GM23338 (cell line): ENCODE data around the gene TM2D1. TPM values are rescaled to one million over a fixed set of nuclear protein-coding genes. Genes with fewer than 3 reads are reported as not detected.

Experiments used
- ATAC-seq: fragments of 200-7000 bp; cut with Tn5 transposase; 3 replicates; pipeline ENCODE4 v1.9.1; 2020
- DNase-seq: peaks from one replicate; pipeline ENCODE4 v3.0.0-alpha.2; 2015; ENCODE audit warnings: low spot score
- H2AFZ ChIP-seq: fragments of 200-600 bp; sonication (generic); 2 replicates; pipeline ENCODE4 v1.8.0; 2016; ENCODE audit warnings: antibody characterized with exemption, mild to moderate bottlenecking, moderate library complexity
- H3F3A ChIP-seq: fragments of 200-600 bp; sonication (generic); replicated peaks from 2 replicates; pipeline ENCODE4 v1.8.0; 2017; ENCODE audit warnings: antibody characterized with exemption, mixed run types, low read depth
- H3K27ac ChIP-seq: fragments of 200-600 bp; sonication (generic); 2 replicates; pipeline ENCODE4 v1.6.1; 2016; ENCODE audit warnings: low read depth
- H3K27me3 ChIP-seq: fragments of 200-600 bp; sonication (generic); 2 replicates; pipeline ENCODE4 v1.8.0; 2016; ENCODE audit warnings: mild to moderate bottlenecking, mixed run types, moderate library complexity; ENCODE audit not compliant: insufficient read depth
- H3K36me3 ChIP-seq: fragments of 200-600 bp; sonication (generic); 2 replicates; pipeline ENCODE4 v1.8.0; 2016; ENCODE audit warnings: mild to moderate bottlenecking; ENCODE audit not compliant: insufficient read depth
- H3K4me1 ChIP-seq: fragments of 200-600 bp; sonication (generic); 2 replicates; pipeline ENCODE4 v1.8.0; 2016; ENCODE audit warnings: mild to moderate bottlenecking, moderate library complexity; ENCODE audit not compliant: insufficient read depth
- H3K4me2 ChIP-seq: fragments of 200-600 bp; sonication (generic); 2 replicates; pipeline ENCODE4 v1.7.1; 2017; ENCODE audit warnings: mixed run types
- H3K4me3 ChIP-seq: fragments of 200-600 bp; sonication (generic); 2 replicates; pipeline ENCODE4 v1.6.1; 2016; ENCODE audit warnings: mixed run types
- H3K79me2 ChIP-seq: fragments of 200-600 bp; sonication (generic); replicated peaks from 2 replicates; pipeline ENCODE4 v1.8.0; 2017; ENCODE audit warnings: mild to moderate bottlenecking; ENCODE audit not compliant: insufficient read depth
- H3K9me2 ChIP-seq: fragments of 200-600 bp; sonication (generic); 2 replicates; pipeline ENCODE4 v1.8.0; 2017; ENCODE audit not compliant: insufficient read depth
- H4K20me1 ChIP-seq: fragments of 200-600 bp; sonication (generic); replicated peaks from 2 replicates; pipeline ENCODE4 v1.8.0; 2017; ENCODE audit warnings: mild to moderate bottlenecking; ENCODE audit not compliant: insufficient read depth
- H3K27ac Mint-ChIP-seq: 2 replicates; pipeline ENCODE4 v1.8.0; 2020; ENCODE audit warnings: inconsistent platforms, mild to moderate bottlenecking, moderate library complexity, mixed read lengths
- H3K27me3 Mint-ChIP-seq: 3 replicates; pipeline ENCODE4 v1.8.0; 2022; ENCODE audit warnings: low read depth, mild to moderate bottlenecking, moderate library complexity, mixed read lengths, inconsistent platforms; ENCODE audit not compliant: insufficient read depth, poor library complexity
- H3K36me3 Mint-ChIP-seq: 3 replicates; pipeline ENCODE4 v1.8.0; 2021; ENCODE audit warnings: low read depth, mild to moderate bottlenecking, inconsistent platforms, moderate library complexity, mixed read lengths
- H3K4me1 Mint-ChIP-seq: 3 replicates; pipeline ENCODE4 v1.8.0; 2020; ENCODE audit warnings: mild to moderate bottlenecking, inconsistent platforms, mixed read lengths
- H3K4me3 Mint-ChIP-seq: 3 replicates; pipeline ENCODE4 v1.8.0; 2021; ENCODE audit warnings: moderate library complexity, mild to moderate bottlenecking, inconsistent platforms, mixed read lengths
- H3K9me3 Mint-ChIP-seq: 3 replicates; pipeline ENCODE4 v1.8.0; 2020; ENCODE audit warnings: moderate library complexity, mild to moderate bottlenecking, inconsistent platforms, mixed read lengths
- CREB1 ChIP-seq: fragments of 250-450 bp; sonication (Bioruptor Pico); IDR thresholded peaks from 2 replicates; pipeline ENCODE4 v1.5.0; 2020; ENCODE audit warnings: low read depth, mild to moderate bottlenecking, moderate library complexity
- EZH2phosphoT487 ChIP-seq: fragments of 200-600 bp; sonication (generic); IDR thresholded peaks from one replicate; pipeline ENCODE4 v1.8.1; 2018; ENCODE audit warnings: antibody characterized with exemption; ENCODE audit not compliant: unreplicated experiment
- JUNB ChIP-seq: IDR thresholded peaks from one replicate; pipeline ENCODE4 v1.6.1; 2016; ENCODE audit warnings: antibody characterized with exemption; ENCODE audit not compliant: unreplicated experiment
- NANOG ChIP-seq: IDR thresholded peaks from 2 replicates; pipeline ENCODE4 v1.6.1; 2016; ENCODE audit warnings: antibody characterized with exemption, borderline replicate concordance
- POLR2AphosphoS5 ChIP-seq: IDR thresholded peaks from 2 replicates; pipeline ENCODE4 v1.6.1; 2016; ENCODE audit warnings: antibody characterized with exemption, low read depth
- ZNF331 ChIP-seq: fragments of 250-450 bp; sonication (Bioruptor Pico); IDR thresholded peaks from 2 replicates; pipeline ENCODE4 v1.5.0; 2020; ENCODE audit warnings: low read depth, mild to moderate bottlenecking, moderate library complexity
- polyA plus RNA-seq: library from polyadenylated mRNA; unstranded; fragments of >200 nt; fragmentation: Nextera tagmentation; extraction: Ambion mirVana; gene quantifications from 2 replicates; pipeline ENCODE4 v1.2.1, GENCODE V29; 2016
- total RNA-seq: library from RNA; depleted of rRNA; stranded (reverse); fragments of >200 nt; shearing (Covaris generic); gene quantifications from 2 replicates; pipeline ENCODE4 v1.2.3, GENCODE V29; 2014
- TF ChIP-seq, protein P1 (sequence below): IDR thresholded peaks from 2 replicates; pipeline ENCODE4 v1.6.1; 2016; ENCODE audit warnings: antibody characterized with exemption
- TF ChIP-seq, protein P2 (sequence below), 2 experiments: fragments of 200-600 bp in 1 of 2; sonication (generic) in 1 of 2; conservative IDR thresholded peaks; 2 replicates each; pipeline versions ENCODE4 v1.5.1 to v1.6.1; 2016 to 2017; ENCODE audit warnings: antibody characterized with exemption in 2 of 2, low read depth in 2 of 2, mild to moderate bottlenecking in 2 of 2, moderate library complexity in 1 of 2
- TF ChIP-seq, protein P3 (sequence below): IDR thresholded peaks from one replicate; pipeline ENCODE4 v1.6.1; 2018; ENCODE audit warnings: antibody characterized with exemption; ENCODE audit not compliant: unreplicated experiment

The TM2D1 gene
- total and polyA plus RNA-seq, 2 experiments from 2014 or later: 46.7 to 47.5 TPM

DNA sequence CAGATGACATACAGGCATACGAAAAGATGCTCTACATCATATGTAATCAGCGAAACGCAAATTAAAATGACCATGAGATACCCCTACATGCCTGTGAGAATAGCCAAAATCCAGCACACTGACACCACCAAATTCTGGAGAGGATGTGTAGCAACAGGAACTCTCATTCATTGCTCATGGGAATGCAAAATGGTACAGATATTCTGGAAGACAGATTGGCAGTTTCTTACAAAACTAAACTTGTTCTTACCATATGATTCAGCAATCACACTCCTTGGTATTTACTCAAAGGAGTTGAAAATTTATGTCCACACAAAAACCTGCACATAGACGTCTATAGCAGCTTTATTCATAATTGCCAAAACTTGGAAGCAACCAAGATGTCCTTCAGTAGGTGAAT is 52.6 kb downstream of the TM2D1 start:
- H2AFZ ChIP-seq: no peak overlapping the region
- no peak for TF ChIP-seq JUNB
- TF ChIP-seq POLR2AphosphoS5: no peak
- no peak for TF ChIP-seq ZNF331 (CRISPR knock-in tag)
- TF ChIP-seq CREB1 (CRISPR knock-in tag): no peak
- TF ChIP-seq, protein P1, sequence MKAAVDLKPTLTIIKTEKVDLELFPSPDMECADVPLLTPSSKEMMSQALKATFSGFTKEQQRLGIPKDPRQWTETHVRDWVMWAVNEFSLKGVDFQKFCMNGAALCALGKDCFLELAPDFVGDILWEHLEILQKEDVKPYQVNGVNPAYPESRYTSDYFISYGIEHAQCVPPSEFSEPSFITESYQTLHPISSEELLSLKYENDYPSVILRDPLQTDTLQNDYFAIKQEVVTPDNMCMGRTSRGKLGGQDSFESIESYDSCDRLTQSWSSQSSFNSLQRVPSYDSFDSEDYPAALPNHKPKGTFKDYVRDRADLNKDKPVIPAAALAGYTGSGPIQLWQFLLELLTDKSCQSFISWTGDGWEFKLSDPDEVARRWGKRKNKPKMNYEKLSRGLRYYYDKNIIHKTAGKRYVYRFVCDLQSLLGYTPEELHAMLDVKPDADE: no peak
- no peak for TF ChIP-seq EZH2phosphoT487
- TF ChIP-seq, protein P2, sequence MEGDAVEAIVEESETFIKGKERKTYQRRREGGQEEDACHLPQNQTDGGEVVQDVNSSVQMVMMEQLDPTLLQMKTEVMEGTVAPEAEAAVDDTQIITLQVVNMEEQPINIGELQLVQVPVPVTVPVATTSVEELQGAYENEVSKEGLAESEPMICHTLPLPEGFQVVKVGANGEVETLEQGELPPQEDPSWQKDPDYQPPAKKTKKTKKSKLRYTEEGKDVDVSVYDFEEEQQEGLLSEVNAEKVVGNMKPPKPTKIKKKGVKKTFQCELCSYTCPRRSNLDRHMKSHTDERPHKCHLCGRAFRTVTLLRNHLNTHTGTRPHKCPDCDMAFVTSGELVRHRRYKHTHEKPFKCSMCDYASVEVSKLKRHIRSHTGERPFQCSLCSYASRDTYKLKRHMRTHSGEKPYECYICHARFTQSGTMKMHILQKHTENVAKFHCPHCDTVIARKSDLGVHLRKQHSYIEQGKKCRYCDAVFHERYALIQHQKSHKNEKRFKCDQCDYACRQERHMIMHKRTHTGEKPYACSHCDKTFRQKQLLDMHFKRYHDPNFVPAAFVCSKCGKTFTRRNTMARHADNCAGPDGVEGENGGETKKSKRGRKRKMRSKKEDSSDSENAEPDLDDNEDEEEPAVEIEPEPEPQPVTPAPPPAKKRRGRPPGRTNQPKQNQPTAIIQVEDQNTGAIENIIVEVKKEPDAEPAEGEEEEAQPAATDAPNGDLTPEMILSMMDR (conservative IDR thresholded peaks at IDR 0.05; ENCODE audit: low read depth in 2 of 2): no peak
- TF ChIP-seq, protein P3, sequence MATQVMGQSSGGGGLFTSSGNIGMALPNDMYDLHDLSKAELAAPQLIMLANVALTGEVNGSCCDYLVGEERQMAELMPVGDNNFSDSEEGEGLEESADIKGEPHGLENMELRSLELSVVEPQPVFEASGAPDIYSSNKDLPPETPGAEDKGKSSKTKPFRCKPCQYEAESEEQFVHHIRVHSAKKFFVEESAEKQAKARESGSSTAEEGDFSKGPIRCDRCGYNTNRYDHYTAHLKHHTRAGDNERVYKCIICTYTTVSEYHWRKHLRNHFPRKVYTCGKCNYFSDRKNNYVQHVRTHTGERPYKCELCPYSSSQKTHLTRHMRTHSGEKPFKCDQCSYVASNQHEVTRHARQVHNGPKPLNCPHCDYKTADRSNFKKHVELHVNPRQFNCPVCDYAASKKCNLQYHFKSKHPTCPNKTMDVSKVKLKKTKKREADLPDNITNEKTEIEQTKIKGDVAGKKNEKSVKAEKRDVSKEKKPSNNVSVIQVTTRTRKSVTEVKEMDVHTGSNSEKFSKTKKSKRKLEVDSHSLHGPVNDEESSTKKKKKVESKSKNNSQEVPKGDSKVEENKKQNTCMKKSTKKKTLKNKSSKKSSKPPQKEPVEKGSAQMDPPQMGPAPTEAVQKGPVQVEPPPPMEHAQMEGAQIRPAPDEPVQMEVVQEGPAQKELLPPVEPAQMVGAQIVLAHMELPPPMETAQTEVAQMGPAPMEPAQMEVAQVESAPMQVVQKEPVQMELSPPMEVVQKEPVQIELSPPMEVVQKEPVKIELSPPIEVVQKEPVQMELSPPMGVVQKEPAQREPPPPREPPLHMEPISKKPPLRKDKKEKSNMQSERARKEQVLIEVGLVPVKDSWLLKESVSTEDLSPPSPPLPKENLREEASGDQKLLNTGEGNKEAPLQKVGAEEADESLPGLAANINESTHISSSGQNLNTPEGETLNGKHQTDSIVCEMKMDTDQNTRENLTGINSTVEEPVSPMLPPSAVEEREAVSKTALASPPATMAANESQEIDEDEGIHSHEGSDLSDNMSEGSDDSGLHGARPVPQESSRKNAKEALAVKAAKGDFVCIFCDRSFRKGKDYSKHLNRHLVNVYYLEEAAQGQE: no peak
- TF ChIP-seq NANOG: no peak
- H3K4me2 ChIP-seq: no peak overlapping the region
- no peak overlapping the region for H3K4me3 Mint-ChIP-seq
- no peaks in the 10 kb centered on the region for H3F3A ChIP-seq
- H3K4me1 ChIP-seq: no peaks in the 10 kb centered on the region
- no peak overlapping the region for H3K4me3 ChIP-seq
- no peak for ATAC-seq
- H3K27me3 ChIP-seq: no peaks in the 10 kb centered on the region
- no peaks in the 10 kb centered on the region for H3K36me3 Mint-ChIP-seq
- H3K79me2 ChIP-seq: no peaks in the 10 kb centered on the region
- H3K27me3 Mint-ChIP-seq: no peaks in the 10 kb centered on the region
- no peaks in the 10 kb centered on the region for H3K4me1 Mint-ChIP-seq
- DNase-seq: no peak
- H3K9me2 ChIP-seq: no peaks in the 10 kb centered on the region
- H3K27ac Mint-ChIP-seq: no peak overlapping the region
- no peaks in the 10 kb centered on the region for H4K20me1 ChIP-seq
- no peak overlapping the region for H3K27ac ChIP-seq
- H3K36me3 ChIP-seq: no peaks in the 10 kb centered on the region
- H3K9me3 Mint-ChIP-seq: no peaks in the 10 kb centered on the region

DNA sequence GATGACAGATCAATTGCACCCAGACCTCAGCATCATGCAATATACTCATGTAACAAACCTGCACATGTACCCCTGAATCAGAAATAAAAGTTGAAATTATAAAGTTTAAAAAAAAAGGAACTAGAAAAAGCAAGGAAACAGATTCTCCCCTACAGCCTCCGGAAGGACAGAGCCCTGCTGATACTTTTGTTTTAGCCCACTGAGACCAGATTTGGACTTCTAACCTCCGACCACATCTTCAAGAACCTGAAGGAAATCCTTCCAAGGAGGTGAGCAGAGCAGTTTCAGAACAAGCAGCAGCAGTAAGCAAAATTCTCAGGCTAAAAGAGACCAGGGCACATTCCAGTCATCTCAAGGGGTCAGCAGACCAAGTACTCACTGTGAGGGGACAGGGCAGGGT is 54.5 kb downstream of the TM2D1 start:
- no peaks in the 10 kb centered on the region for H3K4me1 Mint-ChIP-seq
- Histone ChIP-seq H3K27me3 (no peaks in the 10 kb centered on the region), H3K79me2 (no peaks in the 10 kb centered on the region), H3K9me2 (no peaks in the 10 kb centered on the region), H3K4me2 (no peak overlapping the region), H2AFZ (no peak overlapping the region), H3K36me3 (no peaks in the 10 kb centered on the region), H4K20me1 (no peaks in the 10 kb centered on the region), H3F3A (no peaks in the 10 kb centered on the region), H3K4me3 (no peak overlapping the region), H3K4me1 (no peaks in the 10 kb centered on the region), H3K27ac (no peak overlapping the region)
- peak; percentile 8 for DNase-seq
- H3K27ac Mint-ChIP-seq: no peak overlapping the region
- H3K36me3 Mint-ChIP-seq: no peaks in the 10 kb centered on the region
- H3K4me3 Mint-ChIP-seq: no peak overlapping the region
- H3K27me3 Mint-ChIP-seq: no peaks in the 10 kb centered on the region
- no peak; the same call in 2 of the 3 replicates for ATAC-seq
- H3K9me3 Mint-ChIP-seq: no peaks in the 10 kb centered on the region
- TF ChIP-seq ZNF331 (CRISPR knock-in tag) (no peak), JUNB (no peak)
- TF ChIP-seq, protein P2 (conservative IDR thresholded peaks at IDR 0.05; ENCODE audit: low read depth in 2 of 2): no peak
